GM19468 (cell line): ENCODE results near the gene CHAF1A.

ENCODE experiments used
- ATAC-seq: cut with Tn5 transposase; IDR thresholded peaks from one replicate; pipeline ENCODE4 v1.9.1; 2021; ENCODE audit warnings: mild to moderate bottlenecking, moderate library complexity, moderate number of reproducible peaks; ENCODE audit not compliant: unreplicated experiment; ENCODE audit errors: extremely low read depth

The CHAF1A gene

GRCh38 chr19:4449639-4450028 is 47.2 kb downstream of the CHAF1A start:
- no peak for ATAC-seq

- ATAC-seq = no peak
Measured at GRCh38 chr19:4452230-4452990, 50.0 kb downstream of the CHAF1A start.

GRCh38 chr19:4453232-4454179 is 51.1 kb downstream of the CHAF1A start:
- ATAC-seq = no peak

- no peak for ATAC-seq
Measured at GRCh38 chr19:4454747-4455718, 52.6 kb downstream of the CHAF1A start.

- ATAC-seq = no peak
Measured at GRCh38 chr19:4455719-4456475, 53.5 kb downstream of the CHAF1A start.

- ATAC-seq = no peak
Measured at GRCh38 chr19:4456476-4456842, 54.0 kb downstream of the CHAF1A start.

- ATAC-seq = no peak
Measured at GRCh38 chr19:4456843-4457653, 54.6 kb downstream of the CHAF1A start.

- ATAC-seq = peak; percentile 49
Measured at GRCh38 chr19:4457654-4458395, 55.4 kb downstream of the CHAF1A start, which contains the start of gene UBXN6. TSS of gene UBXN6 (minus strand) at chr19:4457794. CDS start at chr19:4457697, 97 bp downstream.

GRCh38 chr19:4464815-4465581 is 62.6 kb downstream of the CHAF1A start:
- ATAC-seq = no peak

- no peak for ATAC-seq
Measured at GRCh38 chr19:4467835-4468234, 65.4 kb downstream of the CHAF1A start.

GRCh38 chr19:4471403-4472173 is 69.1 kb downstream of the CHAF1A start:
- peak; percentile 77 for ATAC-seq

- no peak for ATAC-seq
Measured at GRCh38 chr19:4472174-4472974, 69.9 kb downstream of the CHAF1A start, which contains the start of gene HDGFL2. TSS of gene HDGFL2 (plus strand) at chr19:4472297. CDS start at chr19:4472351, 54 bp downstream.

GRCh38 chr19:4473011-4473762 is 70.7 kb downstream of the CHAF1A start:
- no peak for ATAC-seq

GRCh38 chr19:4473763-4474513 is 71.5 kb downstream of the CHAF1A start:
- no peak for ATAC-seq
